Measurements from ENCODE around the gene NR4A1.

NR4A1 gene

DNA sequence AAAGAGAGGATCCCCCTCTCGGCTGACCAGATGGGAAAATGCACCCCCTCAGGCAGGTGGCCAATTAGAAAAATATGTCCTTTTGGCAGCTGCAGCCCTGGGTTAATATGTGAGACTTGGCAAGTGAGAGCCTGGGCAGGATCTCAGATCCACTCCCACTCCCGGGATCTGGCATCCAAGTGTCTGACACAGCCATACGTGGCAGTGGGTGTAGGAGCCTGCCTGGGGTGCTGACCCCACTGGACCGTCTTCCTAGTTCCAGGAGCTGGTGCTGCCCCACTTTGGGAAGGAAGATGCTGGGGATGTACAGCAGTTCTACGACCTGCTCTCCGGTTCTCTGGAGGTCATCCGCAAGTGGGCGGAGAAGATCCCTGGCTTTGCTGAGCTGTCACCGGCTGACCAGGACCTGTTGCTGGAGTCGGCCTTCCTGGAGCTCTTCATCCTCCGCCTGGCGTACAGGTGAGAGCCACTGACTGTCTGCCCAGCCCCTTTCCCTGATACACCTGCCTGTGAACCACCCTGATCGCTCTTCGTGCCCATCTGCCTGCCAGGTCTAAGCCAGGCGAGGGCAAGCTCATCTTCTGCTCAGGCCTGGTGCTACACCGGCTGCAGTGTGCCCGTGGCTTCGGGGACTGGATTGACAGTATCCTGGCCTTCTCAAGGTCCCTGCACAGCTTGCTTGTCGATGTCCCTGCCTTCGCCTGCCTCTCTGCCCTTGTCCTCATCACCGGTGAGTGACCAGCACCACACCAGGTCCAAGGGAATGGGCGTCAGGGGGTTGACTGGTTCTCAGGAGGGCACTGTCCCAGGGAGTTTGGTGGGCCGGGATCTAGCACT, 5.8 kb downstream of the NR4A1 start:
- Histone ChIP-seq H4K20me1 (ENCODE audit: low read depth, low read length) (no peaks in the 10 kb centered on the region), H3K79me2 (ENCODE audit: insufficient read depth, low read length) (no peaks in the 10 kb centered on the region), H3K9ac (ENCODE audit: low read length) (no peak overlapping the region), H3K27ac (ENCODE audit: low read depth, low read length) (no peak overlapping the region), H3K9me2 (replicated peaks; ENCODE audit: insufficient read depth, low read length) (no peaks in the 10 kb centered on the region), H3K4me3 (ENCODE audit: insufficient read depth, low read length, poor library complexity, severe bottlenecking) (no peak overlapping the region), H3K4me2 (ENCODE audit: low read depth, low read length, poor library complexity, severe bottlenecking) (no peak overlapping the region), H2AFZ (ENCODE audit: low read depth, low read length, severe bottlenecking) (no peak overlapping the region), H3K9me3 (ENCODE audit: insufficient read depth, low read length) (no peaks in the 10 kb centered on the region), H3F3A (ENCODE audit: insufficient read depth) (no peaks in the 10 kb centered on the region), H3K27me3 (ENCODE audit: low read length) (no peaks in the 10 kb centered on the region), H3K36me3 (ENCODE audit: low read length) (no peaks in the 10 kb centered on the region)
- TF ChIP-seq, protein P1, sequence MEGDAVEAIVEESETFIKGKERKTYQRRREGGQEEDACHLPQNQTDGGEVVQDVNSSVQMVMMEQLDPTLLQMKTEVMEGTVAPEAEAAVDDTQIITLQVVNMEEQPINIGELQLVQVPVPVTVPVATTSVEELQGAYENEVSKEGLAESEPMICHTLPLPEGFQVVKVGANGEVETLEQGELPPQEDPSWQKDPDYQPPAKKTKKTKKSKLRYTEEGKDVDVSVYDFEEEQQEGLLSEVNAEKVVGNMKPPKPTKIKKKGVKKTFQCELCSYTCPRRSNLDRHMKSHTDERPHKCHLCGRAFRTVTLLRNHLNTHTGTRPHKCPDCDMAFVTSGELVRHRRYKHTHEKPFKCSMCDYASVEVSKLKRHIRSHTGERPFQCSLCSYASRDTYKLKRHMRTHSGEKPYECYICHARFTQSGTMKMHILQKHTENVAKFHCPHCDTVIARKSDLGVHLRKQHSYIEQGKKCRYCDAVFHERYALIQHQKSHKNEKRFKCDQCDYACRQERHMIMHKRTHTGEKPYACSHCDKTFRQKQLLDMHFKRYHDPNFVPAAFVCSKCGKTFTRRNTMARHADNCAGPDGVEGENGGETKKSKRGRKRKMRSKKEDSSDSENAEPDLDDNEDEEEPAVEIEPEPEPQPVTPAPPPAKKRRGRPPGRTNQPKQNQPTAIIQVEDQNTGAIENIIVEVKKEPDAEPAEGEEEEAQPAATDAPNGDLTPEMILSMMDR (IDR thresholded peaks at IDR 0.05; ENCODE audit: insufficient read depth, low read length, poor library complexity, severe bottlenecking): no peak
- TF ChIP-seq EZH2phosphoT487 (conservative IDR thresholded peaks at IDR 0.05; ENCODE audit: low read length): no peak

GRCh38 chr12:52057638-52058576, 6.7 kb downstream of the NR4A1 start:
- no peaks in the 10 kb centered on the region for H3K27me3 ChIP-seq (ENCODE audit: low read length)
- H3F3A ChIP-seq (ENCODE audit: insufficient read depth): no peaks in the 10 kb centered on the region
- no peaks in the 10 kb centered on the region for H3K79me2 ChIP-seq (ENCODE audit: insufficient read depth, low read length)
- no peaks in the 10 kb centered on the region for H3K9me3 ChIP-seq (ENCODE audit: insufficient read depth, low read length)
- no peaks in the 10 kb centered on the region for H3K9me2 ChIP-seq (replicated peaks; ENCODE audit: insufficient read depth, low read length)
- H3K9ac ChIP-seq (ENCODE audit: low read length): no peak overlapping the region
- no peak overlapping the region for H3K4me3 ChIP-seq (ENCODE audit: insufficient read depth, low read length, poor library complexity, severe bottlenecking)
- H2AFZ ChIP-seq (ENCODE audit: low read depth, low read length, severe bottlenecking): no peak overlapping the region
- no peaks in the 10 kb centered on the region for H3K36me3 ChIP-seq (ENCODE audit: low read length)
- no peak overlapping the region for H3K27ac ChIP-seq (ENCODE audit: low read depth, low read length)
- H4K20me1 ChIP-seq (ENCODE audit: low read depth, low read length): no peaks in the 10 kb centered on the region
- TF ChIP-seq, protein P1 (IDR thresholded peaks at IDR 0.05; ENCODE audit: insufficient read depth, low read length, poor library complexity, severe bottlenecking): no peak
- TF ChIP-seq EZH2phosphoT487 (conservative IDR thresholded peaks at IDR 0.05; ENCODE audit: low read length): no peak
- H3K4me2 ChIP-seq (ENCODE audit: low read depth, low read length, poor library complexity, severe bottlenecking): no peak overlapping the region

DNA sequence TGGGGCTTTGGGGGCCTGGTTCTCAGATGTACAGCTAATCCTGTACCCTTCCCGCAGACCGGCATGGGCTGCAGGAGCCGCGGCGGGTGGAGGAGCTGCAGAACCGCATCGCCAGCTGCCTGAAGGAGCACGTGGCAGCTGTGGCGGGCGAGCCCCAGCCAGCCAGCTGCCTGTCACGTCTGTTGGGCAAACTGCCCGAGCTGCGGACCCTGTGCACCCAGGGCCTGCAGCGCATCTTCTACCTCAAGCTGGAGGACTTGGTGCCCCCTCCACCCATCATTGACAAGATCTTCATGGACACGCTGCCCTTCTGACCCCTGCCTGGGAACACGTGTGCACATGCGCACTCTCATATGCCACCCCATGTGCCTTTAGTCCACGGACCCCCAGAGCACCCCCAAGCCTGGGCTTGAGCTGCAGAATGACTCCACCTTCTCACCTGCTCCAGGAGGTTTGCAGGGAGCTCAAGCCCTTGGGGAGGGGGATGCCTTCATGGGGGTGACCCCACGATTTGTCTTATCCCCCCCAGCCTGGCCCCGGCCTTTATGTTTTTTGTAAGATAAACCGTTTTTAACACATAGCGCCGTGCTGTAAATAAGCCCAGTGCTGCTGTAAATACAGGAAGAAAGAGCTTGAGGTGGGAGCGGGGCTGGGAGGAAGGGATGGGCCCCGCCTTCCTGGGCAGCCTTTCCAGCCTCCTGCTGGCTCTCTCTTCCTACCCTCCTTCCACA, 7.6 kb downstream of the NR4A1 start:
- Histone ChIP-seq H3K9me3 (ENCODE audit: insufficient read depth, low read length) (no peaks in the 10 kb centered on the region), H3K27ac (ENCODE audit: low read depth, low read length) (no peak overlapping the region)

More for the DNA sequence above, 7.6 kb downstream of the NR4A1 start:
- H3K9ac ChIP-seq (ENCODE audit: low read length): no peak overlapping the region
- H3K4me2 ChIP-seq (ENCODE audit: low read depth, low read length, poor library complexity, severe bottlenecking): no peak overlapping the region
- H2AFZ ChIP-seq (ENCODE audit: low read depth, low read length, severe bottlenecking): no peak overlapping the region
- TF ChIP-seq, protein P1 (IDR thresholded peaks at IDR 0.05; ENCODE audit: insufficient read depth, low read length, poor library complexity, severe bottlenecking): no peak
- no peak for TF ChIP-seq EZH2phosphoT487 (conservative IDR thresholded peaks at IDR 0.05; ENCODE audit: low read length)
- no peaks in the 10 kb centered on the region for H3K79me2 ChIP-seq (ENCODE audit: insufficient read depth, low read length)
- no peaks in the 10 kb centered on the region for H3K27me3 ChIP-seq (ENCODE audit: low read length)
- no peaks in the 10 kb centered on the region for H3K9me2 ChIP-seq (replicated peaks; ENCODE audit: insufficient read depth, low read length)
- H3K4me3 ChIP-seq (ENCODE audit: insufficient read depth, low read length, poor library complexity, severe bottlenecking): no peak overlapping the region
- H4K20me1 ChIP-seq (ENCODE audit: low read depth, low read length): no peaks in the 10 kb centered on the region
- no peaks in the 10 kb centered on the region for H3K36me3 ChIP-seq (ENCODE audit: low read length)
- H3F3A ChIP-seq (ENCODE audit: insufficient read depth): no peaks in the 10 kb centered on the region
